Mucosa of descending colon (tissue), 3 donors: ENCODE data around the gene DCAF12L2. TPM values are rescaled to one million over a fixed set of nuclear protein-coding genes. Genes with fewer than 3 reads are reported as not detected.

ENCODE experiments used
- ATAC-seq: fragments of 200-7000 bp; cut with Tn5 transposase; one replicate; pipeline ENCODE4 v1.9.1; 2020; ENCODE audit warnings: mild to moderate bottlenecking, moderate library complexity
- DNase-seq, 3 donors: peaks; one replicate each; pipeline ENCODE4 v3.0.0-alpha.2; 2020
- H3K36me3 ChIP-seq: fragments of 200-600 bp; one replicate; pipeline ENCODE4 v1.8.0; 2021; ENCODE audit warnings: low read depth, mild to moderate bottlenecking
- H3K4me1 ChIP-seq: fragments of 200-600 bp; one replicate; pipeline ENCODE4 v1.8.0; 2021; ENCODE audit warnings: low read depth, mild to moderate bottlenecking
- H3K4me3 ChIP-seq: fragments of 200-600 bp; one replicate; pipeline ENCODE4 v1.8.0; 2021; ENCODE audit warnings: mild to moderate bottlenecking
- H3K9me3 ChIP-seq: fragments of 200-600 bp; one replicate; pipeline ENCODE4 v1.8.0; 2021; ENCODE audit warnings: mild to moderate bottlenecking
- intact Hi-C, 2 donors: fragments of 100-400 bp; cut with DNase I in 1 of 2; cut with micrococcal nuclease in 1 of 2; formaldehyde crosslinking; loops; one replicate each; pipeline versions ENCODE4 v1.11.0 to v1.11.1; 2022; cut with DNase I, micrococcal nuclease
- total RNA-seq, 3 donors: library from RNA; stranded (reverse); fragmentation: NEBNext Ultra II Directional in 2 of 3; extraction: Animal tissue kit (Norgen Biotek cat#: 25700) in 2 of 3; gene quantifications; one replicate each; pipeline versions ENCODE4 v1.2.1 to v1.2.4, GENCODE V29; 2021 to 2023
- TF ChIP-seq, protein P1 (sequence below): fragments of 200-600 bp; IDR thresholded peaks from one replicate; pipeline ENCODE4 v1.8.0; 2022; ENCODE audit warnings: antibody characterized with exemption, mild to moderate bottlenecking
- donor health status: DM: no; HTN: no; CAD: no; lungs with moderate emphysema.
- donor health status: DM: no; HTN: no; CAD: no.
- donor health status: DM: no; HTN: yes; CAD: no.

Gene DCAF12L2
- total RNA-seq, 3 donors from 2014 or later, result 1.3 TPM; not detected in 2

DNA sequence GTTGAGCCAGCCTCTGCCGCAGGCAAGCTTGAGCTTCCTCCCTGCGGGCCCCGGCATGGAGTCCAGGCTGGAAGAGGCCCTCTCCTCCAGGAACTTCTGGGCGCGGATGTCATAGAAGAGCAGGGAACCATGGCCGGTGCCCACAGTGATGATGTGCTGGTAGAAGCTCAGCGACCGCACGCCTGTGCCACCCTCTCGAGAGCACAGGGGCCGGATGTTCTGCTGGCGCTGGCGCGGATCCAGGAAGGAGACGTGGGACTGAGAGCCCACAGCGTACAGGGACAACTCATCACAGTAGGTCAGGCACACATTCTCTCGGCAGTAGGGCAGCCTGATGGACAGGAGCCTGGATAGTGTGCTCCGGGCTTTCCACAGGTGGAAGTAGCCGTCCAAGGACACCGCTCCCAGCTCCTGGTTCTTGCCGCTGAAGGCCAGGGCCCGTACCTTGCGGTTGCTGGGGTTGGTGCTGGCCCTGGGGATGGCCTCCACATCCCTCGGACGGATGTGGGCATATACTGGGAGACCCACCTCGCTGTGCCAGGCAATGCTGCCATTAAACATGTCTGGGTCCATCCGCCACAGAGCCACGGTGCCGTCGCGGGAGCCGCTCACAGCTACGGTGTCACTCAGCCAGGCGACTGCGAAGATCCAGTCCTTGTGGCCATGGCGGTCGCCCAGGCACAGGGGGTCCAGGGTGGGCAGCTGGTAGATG is 1.2 kb downstream of the DCAF12L2 start:
- no peaks in the 10 kb centered on the region for H3K4me1 ChIP-seq
- no peaks in the 10 kb centered on the region for H3K36me3 ChIP-seq
- peak in 1 of 3 donors; percentile 41 for DNase-seq
- intact Hi-C loops, result no loop called here
- H3K4me3 ChIP-seq, result no peak overlapping the region
- H3K9me3 ChIP-seq, result no peaks in the 10 kb centered on the region
- no peak for ATAC-seq
- TF ChIP-seq, protein P1, sequence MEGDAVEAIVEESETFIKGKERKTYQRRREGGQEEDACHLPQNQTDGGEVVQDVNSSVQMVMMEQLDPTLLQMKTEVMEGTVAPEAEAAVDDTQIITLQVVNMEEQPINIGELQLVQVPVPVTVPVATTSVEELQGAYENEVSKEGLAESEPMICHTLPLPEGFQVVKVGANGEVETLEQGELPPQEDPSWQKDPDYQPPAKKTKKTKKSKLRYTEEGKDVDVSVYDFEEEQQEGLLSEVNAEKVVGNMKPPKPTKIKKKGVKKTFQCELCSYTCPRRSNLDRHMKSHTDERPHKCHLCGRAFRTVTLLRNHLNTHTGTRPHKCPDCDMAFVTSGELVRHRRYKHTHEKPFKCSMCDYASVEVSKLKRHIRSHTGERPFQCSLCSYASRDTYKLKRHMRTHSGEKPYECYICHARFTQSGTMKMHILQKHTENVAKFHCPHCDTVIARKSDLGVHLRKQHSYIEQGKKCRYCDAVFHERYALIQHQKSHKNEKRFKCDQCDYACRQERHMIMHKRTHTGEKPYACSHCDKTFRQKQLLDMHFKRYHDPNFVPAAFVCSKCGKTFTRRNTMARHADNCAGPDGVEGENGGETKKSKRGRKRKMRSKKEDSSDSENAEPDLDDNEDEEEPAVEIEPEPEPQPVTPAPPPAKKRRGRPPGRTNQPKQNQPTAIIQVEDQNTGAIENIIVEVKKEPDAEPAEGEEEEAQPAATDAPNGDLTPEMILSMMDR, result no peak

DNA sequence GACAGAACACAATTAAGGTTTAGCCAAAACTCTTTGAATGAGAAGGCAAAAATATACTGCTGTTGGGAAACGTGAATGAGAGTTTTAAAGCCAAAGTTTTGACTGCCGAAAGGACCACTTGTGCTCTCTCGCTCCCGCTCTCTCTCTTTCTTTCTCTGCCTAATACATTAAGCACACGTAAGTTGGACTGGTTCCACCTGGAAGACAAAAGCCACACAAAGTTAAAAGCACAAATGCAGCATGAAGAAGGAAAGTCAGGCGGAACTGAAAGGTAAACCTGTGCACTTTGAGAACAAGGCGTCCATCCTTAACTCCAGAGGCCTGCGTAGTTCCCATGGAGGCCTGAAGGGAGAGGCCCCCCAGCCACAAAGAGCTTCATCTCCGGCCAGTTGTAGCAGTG is 1.9 kb downstream of the DCAF12L2 start:
- Histone ChIP-seq H3K4me1 (no peaks in the 10 kb centered on the region), H3K9me3 (no peaks in the 10 kb centered on the region), H3K36me3 (no peaks in the 10 kb centered on the region), H3K4me3 (no peak overlapping the region)
- DNase-seq, result no peak
- intact Hi-C loops, result no loop called here
- ATAC-seq, result no peak
- TF ChIP-seq, protein P1, result no peak

DNA sequence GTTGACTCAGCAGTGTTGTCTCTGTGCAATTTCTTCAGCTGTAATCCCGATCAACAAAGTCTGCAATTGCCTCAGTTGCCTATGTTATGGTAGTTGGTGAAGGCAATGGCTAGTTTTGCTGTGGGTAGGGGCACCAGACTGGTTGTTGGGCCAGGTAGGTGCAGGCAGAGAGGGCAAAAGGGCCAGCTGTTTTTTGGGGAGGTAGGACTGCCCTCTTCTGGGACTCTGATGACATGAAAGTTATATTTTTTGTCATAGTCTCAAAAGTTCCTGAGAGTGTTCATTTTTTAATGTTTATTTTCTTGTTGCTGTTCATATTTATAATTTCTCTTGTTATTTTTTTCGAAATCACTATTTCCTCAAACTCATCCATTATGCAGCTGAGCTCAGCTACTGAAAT is 25.1 kb downstream of the DCAF12L2 start:
- DNase-seq (no peak), ATAC-seq (no peak)
- H3K9me3 ChIP-seq, result no peaks in the 10 kb centered on the region
- H3K4me3 ChIP-seq, result no peak overlapping the region
- TF ChIP-seq, protein P1, result no peak
- no peaks in the 10 kb centered on the region for H3K36me3 ChIP-seq
- intact Hi-C loops, result no loop called here
- H3K4me1 ChIP-seq, result no peaks in the 10 kb centered on the region

DNA sequence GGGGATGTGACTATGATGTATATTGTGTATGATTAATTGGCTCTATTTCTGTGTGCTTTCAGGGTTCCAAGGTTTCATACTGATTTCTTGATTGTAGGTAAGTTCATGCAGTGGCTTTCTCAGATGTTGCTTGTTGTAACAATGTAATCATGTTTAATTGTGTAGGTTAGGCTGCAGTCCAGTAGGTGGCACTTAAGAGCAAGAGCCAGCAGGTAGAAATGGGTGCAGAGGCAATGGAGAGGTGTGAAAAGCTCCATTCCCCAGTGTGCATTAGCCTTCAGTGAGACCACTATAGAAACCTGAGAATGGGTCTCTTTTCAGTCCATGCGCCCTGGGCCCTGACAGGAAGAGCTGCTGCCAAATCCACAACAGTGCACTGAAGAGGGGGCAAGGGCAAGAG is 28.2 kb downstream of the DCAF12L2 start:
- TF ChIP-seq, protein P1, result no peak
- DNase-seq (no peak), ATAC-seq (no peak)
- intact Hi-C loops, result no loop called here
- H3K36me3 ChIP-seq, result no peaks in the 10 kb centered on the region
- no peaks in the 10 kb centered on the region for H3K9me3 ChIP-seq
- H3K4me1 ChIP-seq, result no peaks in the 10 kb centered on the region
- H3K4me3 ChIP-seq, result no peak overlapping the region

DNA sequence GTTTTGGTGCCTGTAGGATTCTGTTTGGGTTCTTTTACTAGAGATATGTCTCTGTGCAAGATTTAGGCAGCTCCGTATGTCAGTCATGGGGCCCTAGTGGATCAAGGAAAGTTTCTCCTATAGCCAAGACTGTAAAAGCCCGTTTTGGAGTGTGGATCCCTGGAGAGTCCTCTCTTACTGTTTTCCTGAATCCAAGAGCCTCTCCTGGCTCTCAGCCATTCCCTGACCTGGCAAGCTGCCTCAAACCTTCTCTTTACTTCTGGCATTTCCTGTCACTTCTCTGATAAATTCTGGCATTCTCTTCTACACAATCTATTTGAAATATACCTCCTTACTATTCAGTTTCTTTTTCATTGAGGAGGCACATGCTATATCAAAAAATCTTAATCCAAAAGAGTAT is 41.4 kb downstream of the DCAF12L2 start:
- TF ChIP-seq, protein P1, result no peak
- Histone ChIP-seq H3K4me3 (no peak overlapping the region), H3K9me3 (no peaks in the 10 kb centered on the region), H3K36me3 (no peaks in the 10 kb centered on the region), H3K4me1 (no peaks in the 10 kb centered on the region)
- ATAC-seq (no peak), DNase-seq (no peak)
- intact Hi-C loops, result no loop called here
